Stimulated activated CD4-positive, alpha-beta T cell treated with anti-CD3 and anti-CD28 coated beads, Interleukin-12 subunit alpha, Interleukin-12 subunit beta, amount 100 ng/mL, for 4 hours (primary cell): ENCODE measurements around the gene TAS2R42.

Source experiments
- DNase-seq: peaks from one replicate; pipeline ENCODE4 v3.0.0-alpha.2; 2020

The TAS2R42 gene

GRCh38 chr12:11186837-11187236 lies at the start of gene TAS2R42:
Gene TAS2R42 (minus strand): TSS chr12:11186937. CDS start chr12:11186937, 0 bp downstream.
- DNase-seq, result no peak

GRCh38 chr12:11233532-11233931 lies 46.8 kb upstream of the TAS2R42 start:
- DNase-seq, result no peak

- peak; percentile 7 for DNase-seq
These were observed 41.7 kb upstream of the TAS2R42 start for GRCh38 chr12:11228296-11228879.

- DNase-seq, result no peak
These were observed 40.6 kb upstream of the TAS2R42 start for GRCh38 chr12:11227373-11227772.

GRCh38 chr12:11209113-11209512 lies 22.4 kb upstream of the TAS2R42 start:
- DNase-seq, result no peak

- no peak for DNase-seq
These were observed 17.4 kb upstream of the TAS2R42 start for GRCh38 chr12:11204173-11204572.

- no peak for DNase-seq
These were observed 16.1 kb upstream of the TAS2R42 start for GRCh38 chr12:11202811-11203210.

GRCh38 chr12:11183011-11183410 lies 3.7 kb downstream of the TAS2R42 start:
- no peak for DNase-seq

- DNase-seq, result no peak
These were observed 4.2 kb downstream of the TAS2R42 start for GRCh38 chr12:11182529-11182928.

GRCh38 chr12:11178250-11178649 lies 8.5 kb downstream of the TAS2R42 start:
- DNase-seq, result no peak

GRCh38 chr12:11174022-11174421 lies 12.7 kb downstream of the TAS2R42 start:
- no peak for DNase-seq

- DNase-seq, result no peak
These were observed 14.6 kb downstream of the TAS2R42 start for GRCh38 chr12:11171969-11172675.

- peak; percentile 85 for DNase-seq
These were observed 15.4 kb downstream of the TAS2R42 start, which contains the start of gene SMIM10L1 for GRCh38 chr12:11171145-11171968. Gene SMIM10L1 (plus strand): TSS chr12:11171194. CDS start chr12:11171357, 163 bp downstream.

GRCh38 chr12:11170810-11171144 lies 16.0 kb downstream of the TAS2R42 start:
- no peak for DNase-seq

GRCh38 chr12:11166300-11166699 lies 20.4 kb downstream of the TAS2R42 start:
- no peak for DNase-seq

GRCh38 chr12:11164384-11164783 lies 22.4 kb downstream of the TAS2R42 start:
- no peak for DNase-seq

- DNase-seq, result no peak
These were observed 24.2 kb downstream of the TAS2R42 start for GRCh38 chr12:11162502-11162901.

GRCh38 chr12:11158885-11159444 lies 27.8 kb downstream of the TAS2R42 start:
- no peak for DNase-seq

- no peak for DNase-seq
These were observed 32.3 kb downstream of the TAS2R42 start for GRCh38 chr12:11154400-11154925.

GRCh38 chr12:11152725-11153124 lies 34.0 kb downstream of the TAS2R42 start:
- no peak for DNase-seq

GRCh38 chr12:11150832-11151231 lies 35.9 kb downstream of the TAS2R42 start:
- no peak for DNase-seq

- no peak for DNase-seq
These were observed 39.3 kb downstream of the TAS2R42 start for GRCh38 chr12:11147420-11147819.

- DNase-seq, result no peak
These were observed 42.4 kb downstream of the TAS2R42 start for GRCh38 chr12:11144297-11144696.
